HepG2 (cell line): Measurements from ENCODE around the gene CCDC148. TPM values are rescaled to one million over a fixed set of nuclear protein-coding genes. Genes with fewer than 3 reads are reported as not detected.

Experiments
- ATAC-seq: fragments of 200-7000 bp; cut with Tn5 transposase; 3 replicates; pipeline ENCODE4 v1.9.1; 2020; ENCODE audit warnings: mild to moderate bottlenecking, moderate library complexity
- BruUV-seq: library from RNA; stranded (reverse); fragments of 400-500 nt; replicated peaks from 2 replicates; lab custom pipeline; 2021; lab: Mats Ljungman, UMichigan
- CTCF ChIA-PET: fragments of 300-600 bp; formaldehyde crosslinking; extraction: SDS; loops from one replicate; lab custom pipeline; 2021; ENCODE audit warnings: low total read pairs, inconsistent platforms, low intra/inter-chr PET ratio; lab: Yijun Ruan, JAX
- POLR2A ChIA-PET: fragments of 350-600 bp; sonication (Branson Sonifier 250); formaldehyde crosslinking; loops from one replicate; lab custom pipeline; 2020; ENCODE audit warnings: antibody characterized with exemption, inconsistent platforms; lab: Yijun Ruan, JAX
- DNase-seq: peaks from one replicate; pipeline ENCODE4 v3.0.0-alpha.2; 2015; ENCODE audit warnings: low spot score
- FAIRE-seq: peaks from 3 replicates; lab custom pipeline; 2011; peaks lifted over from hg19 to GRCh38; lab: Jason Lieb, UNC
- H2AFZ ChIP-seq: one replicate; pipeline ENCODE4 v1.6.1; 2011; ENCODE audit warnings: low read length, inconsistent platforms
- H3K27ac ChIP-seq: fragments of 300-600 bp; 3 replicates; pipeline ENCODE4 v1.8.0; 2011; ENCODE audit warnings: mixed run types, mild to moderate bottlenecking, mixed read lengths, low read length, inconsistent platforms; ENCODE audit not compliant: insufficient read depth; ENCODE audit errors: extremely low read length
- H3K27me3 ChIP-seq, 2 experiments: fragments of 200-600 bp in 1 of 2; 2 replicates in 1 of 2; 3 replicates in 1 of 2; pipeline versions ENCODE4 v1.6.0 to v1.8.0; 2011; ENCODE audit warnings: low read length in 2 of 2, mild to moderate bottlenecking in 2 of 2, moderate library complexity in 2 of 2, inconsistent platforms in 1 of 2; ENCODE audit not compliant: insufficient read depth in 2 of 2, control insufficient read depth in 1 of 2
- H3K36me3 ChIP-seq, 2 experiments: fragments of 200-600 bp in 1 of 2; replicated peaks in 1 of 2; 2 replicates in 1 of 2; 3 replicates in 1 of 2; pipeline versions ENCODE4 v1.5.1 to v1.8.0; 2011; ENCODE audit warnings: low read length in 2 of 2, inconsistent platforms in 1 of 2; ENCODE audit not compliant: insufficient read depth in 2 of 2, control insufficient read depth in 1 of 2
- H3K4me1 ChIP-seq: 2 replicates; pipeline ENCODE4 v1.5.1; 2012; ENCODE audit warnings: low read length, inconsistent platforms; ENCODE audit not compliant: insufficient read depth
- H3K4me2 ChIP-seq: 2 replicates; pipeline ENCODE4 v1.6.0; 2011; ENCODE audit warnings: low read depth, low read length, inconsistent platforms
- H3K4me3 ChIP-seq, 3 experiments: fragments of 200-600 bp in 1 of 3; sonication (generic), shearing (Covaris generic) in 1 of 3; replicated peaks in 1 of 3; 2 replicates each; pipeline ENCODE4 v1.5.1; 2011 to 2016; ENCODE audit warnings: low read length in 3 of 3, inconsistent platforms in 2 of 3, low read depth in 2 of 3, mild to moderate bottlenecking in 2 of 3, control low read depth in 1 of 3, mixed read lengths in 1 of 3; ENCODE audit not compliant: insufficient read depth in 1 of 3
- H3K79me2 ChIP-seq: one replicate; pipeline ENCODE4 v1.6.1; 2011; ENCODE audit warnings: low read length, inconsistent platforms; ENCODE audit not compliant: insufficient read depth
- H3K9ac ChIP-seq: 2 replicates; pipeline ENCODE4 v1.6.0; 2011; ENCODE audit warnings: mild to moderate bottlenecking, low read depth, low read length, inconsistent platforms; ENCODE audit not compliant: insufficient read depth
- H3K9me3 ChIP-seq: 2 replicates; pipeline ENCODE4 v1.5.1; 2012; ENCODE audit warnings: mild to moderate bottlenecking, low read length
- H4K20me1 ChIP-seq: 2 replicates; pipeline ENCODE4 v1.6.0; 2011; ENCODE audit warnings: inconsistent platforms, mild to moderate bottlenecking, low read length, moderate library complexity; ENCODE audit not compliant: insufficient read depth
- CAMTA2 ChIP-seq: sonication (generic); formaldehyde crosslinking; IDR thresholded peaks from 2 replicates; pipeline ENCODE4 v1.4.0; 2020; ENCODE audit warnings: mild to moderate bottlenecking, missing genetic modification reagents, borderline replicate concordance
- CEBPB ChIP-seq: IDR thresholded peaks from 2 replicates; pipeline ENCODE4 v1.6.1; 2011; ENCODE audit warnings: low read depth, low read length, improper control_type of control experiment, borderline replicate concordance
- FOSL1 ChIP-seq: sonication (generic); formaldehyde crosslinking; IDR thresholded peaks from 2 replicates; pipeline ENCODE4 v1.9.0; 2021; ENCODE audit warnings: missing genetic modification reagents, borderline replicate concordance
- HNRNPL ChIP-seq: fragments of 200-400 bp; formaldehyde crosslinking; IDR thresholded peaks from 2 replicates; pipeline ENCODE4 v1.6.1; 2017; ENCODE audit warnings: mild to moderate bottlenecking, low read depth, low read length
- SP1 ChIP-seq, 2 experiments: fragments of 450-650 bp in 1 of 2; sonication (generic) in 1 of 2; formaldehyde crosslinking in 1 of 2; IDR thresholded peaks; 2 replicates each; pipeline versions ENCODE4 v1.4.0 to v1.6.1; 2016 to 2020; ENCODE audit warnings: missing genetic modification reagents in 1 of 2
- TOPORS ChIP-seq: sonication (generic); formaldehyde crosslinking; IDR thresholded peaks from 2 replicates; pipeline ENCODE4 v1.8.0; 2023; ENCODE audit warnings: mild to moderate bottlenecking, missing genetic modification reagents
- ZFP90 ChIP-seq: sonication (generic); formaldehyde crosslinking; IDR thresholded peaks from 2 replicates; pipeline ENCODE4 v1.8.0; 2022; ENCODE audit warnings: missing genetic modification reagents, mild to moderate bottlenecking, inconsistent platforms, borderline replicate concordance
- ZNF264 ChIP-seq: sonication (generic); formaldehyde crosslinking; IDR thresholded peaks from 2 replicates; pipeline ENCODE4 v1.4.0; 2020; ENCODE audit warnings: missing genetic modification reagents
- ZNF777 ChIP-seq: sonication (generic); formaldehyde crosslinking; IDR thresholded peaks from 2 replicates; pipeline ENCODE4 v1.4.0; 2020; ENCODE audit warnings: missing genetic modification reagents
- WGBS: methylation state at CpG from one replicate; pipeline ENCODE4 v1.1.6; 2017; ENCODE audit warnings: low lambda C conversion rate; 5-methylcytosine and 5-hydroxymethylcytosine counted together
- in situ Hi-C: cut with HindIII; loops from 2 replicates; pipeline ENCODE4 v1.10.0; 2017; ENCODE audit warnings: low pct_unique_long_range_greater_than_20kb; ENCODE audit not compliant: extremely low pct_ligation_motif_present
- intact Hi-C: fragments of 100-400 bp; cut with micrococcal nuclease; formaldehyde crosslinking; loops from one replicate; pipeline ENCODE4 v1.10.0; 2022; ENCODE audit not compliant: unreplicated experiment
- polyA plus RNA-seq, 8 experiments: library from polyadenylated mRNA; depleted of rRNA in 3 of 8; stranded (reverse) in 7 of 8; unstranded in 1 of 8; fragments of >200 nt; fragmentation: Illumina TruSeq in 4 of 8; extraction: Trizol in 4 of 8; gene quantifications; 2 replicates each; pipeline versions ENCODE4 v1.2.1 to v1.2.3, GENCODE V29; 2011 to 2016; ENCODE audit warnings: low read depth in 4 of 8, missing spikeins in 1 of 8, mixed read lengths in 1 of 8; ENCODE audit not compliant: insufficient read depth in 1 of 8
- total RNA-seq, 5 experiments: library from RNA; depleted of rRNA; stranded (reverse); fragments of >200 nt; fragmentation: Illumina TruSeq; extraction: Trizol; gene quantifications; 2 replicates each; pipeline ENCODE4 v1.2.3, GENCODE V29; 2016; ENCODE audit warnings: low read depth in 1 of 5
- TF ChIP-seq, protein P1 (sequence below): sonication (generic); formaldehyde crosslinking; IDR thresholded peaks from 2 replicates; pipeline ENCODE4 v1.9.0; 2021; ENCODE audit warnings: missing genetic modification reagents, borderline replicate concordance
- TF ChIP-seq, protein P2 (sequence below): IDR thresholded peaks from 2 replicates; pipeline ENCODE4 v1.6.1; 2016; ENCODE audit warnings: low read depth, missing genetic modification reagents, missing compliant biosample characterization

CCDC148 gene
- total and polyA plus RNA-seq, 2 of the 13 experiments (the other 11 are each of a cell fraction or from before 2014, with no cell fraction given) = 0.30 to 0.49 TPM

DNA sequence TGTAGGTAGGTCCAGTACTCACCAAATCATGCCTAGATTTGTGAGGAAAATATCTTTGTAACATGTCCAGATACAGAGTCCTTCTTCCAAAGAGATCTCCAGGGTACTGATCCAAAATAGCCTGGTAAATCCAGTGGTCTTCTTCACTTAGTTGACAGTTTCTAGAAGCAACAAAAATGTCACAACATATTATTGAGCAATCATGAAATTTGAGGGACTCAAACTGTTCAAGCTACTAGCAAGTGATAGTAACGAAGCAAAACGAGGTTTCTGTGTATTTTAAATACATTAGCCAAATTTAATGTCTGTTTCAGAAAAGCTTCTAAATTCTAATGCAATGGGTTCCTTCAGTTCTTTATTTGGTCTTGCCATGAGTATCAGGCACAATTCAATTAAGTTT, 142.8 kb downstream of the CCDC148 start:
- Histone ChIP-seq H3K36me3 (no peaks in the 10 kb centered on the region), H3K4me3 (no peak overlapping the region), H3K9me3 (no peaks in the 10 kb centered on the region), H2AFZ (no peak overlapping the region), H3K4me1 (peaks cover 9% of the 10 kb centered on the region; the same call in 1 of the 2 replicates), H4K20me1 (no peaks in the 10 kb centered on the region), H3K79me2 (no peaks in the 10 kb centered on the region), H3K4me2 (no peak overlapping the region), H3K27me3 (peaks cover 0 to 2% of the 10 kb centered on the region in 2 experiments; a peak in 1 of 5 replicates), H3K9ac (no peak overlapping the region), H3K27ac (no peak overlapping the region)
- in situ Hi-C loops = no loop called here
- intact Hi-C loops = no loop called here
- POLR2A ChIA-PET = no interaction called here
- no peak for DNase-seq
- 3% methylated on average over 2 of the region's 2 CpGs for WGBS
- TF ChIP-seq ZNF264 (CRISPR knock-in tag) (no peak), CEBPB (peak; percentile 79)
- FAIRE-seq = no peak
- CTCF ChIA-PET = no interaction called here
- no TSS peak for BruUV-seq
- ATAC-seq = no peak

DNA sequence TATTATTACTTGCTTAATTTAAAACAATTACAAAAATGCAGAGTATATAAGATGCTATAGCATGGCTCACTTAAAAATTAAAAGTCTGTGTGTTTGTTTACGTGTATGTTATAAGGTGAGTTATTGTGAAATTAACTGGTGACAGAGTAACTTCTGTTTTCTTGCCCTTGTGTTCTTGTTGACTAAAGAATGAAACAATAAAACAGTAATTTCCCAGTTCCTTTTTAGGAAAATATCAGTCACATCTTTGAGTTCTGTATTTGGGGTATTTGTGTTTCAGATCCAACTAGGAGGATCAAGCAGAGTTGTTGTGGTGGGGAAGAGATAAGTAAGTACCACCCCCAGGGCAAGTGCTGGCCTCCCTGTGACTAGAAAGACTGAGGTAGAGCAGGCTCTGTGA, 143.6 kb downstream of the CCDC148 start:
- in situ Hi-C loops (no loop called here), intact Hi-C loops (no loop called here)
- Histone ChIP-seq H3K4me1 (peaks cover 9% of the 10 kb centered on the region; the same call in 1 of the 2 replicates), H3K9ac (no peak overlapping the region), H2AFZ (no peak overlapping the region), H3K9me3 (no peaks in the 10 kb centered on the region), H3K4me2 (no peak overlapping the region), H4K20me1 (no peaks in the 10 kb centered on the region), H3K27me3 (peaks cover 0 to 2% of the 10 kb centered on the region in 2 experiments; a peak in 1 of 5 replicates), H3K36me3 (no peaks in the 10 kb centered on the region), H3K79me2 (no peaks in the 10 kb centered on the region), H3K4me3 (no peak overlapping the region), H3K27ac (no peak overlapping the region)
- DNase-seq (no peak), FAIRE-seq (no peak), ATAC-seq (no peak)
- BruUV-seq = no TSS peak
- WGBS = 19% methylated on average over 1 of the region's 1 CpG
- ChIA-PET POLR2A (no interaction called here), CTCF (no interaction called here)
- TF ChIP-seq ZFP90 (no peak), FOSL1 (CRISPR knock-in tag) (no peak), ZNF777 (CRISPR knock-in tag) (no peak), TOPORS (no peak), CAMTA2 (no peak), SP1 (IDR thresholded peaks at IDR 0.05) (no peak), SP1 (CRISPR knock-in tag; IDR thresholded peaks at IDR 0.05) (no peak), HNRNPL (no peak)
- TF ChIP-seq, protein P1, sequence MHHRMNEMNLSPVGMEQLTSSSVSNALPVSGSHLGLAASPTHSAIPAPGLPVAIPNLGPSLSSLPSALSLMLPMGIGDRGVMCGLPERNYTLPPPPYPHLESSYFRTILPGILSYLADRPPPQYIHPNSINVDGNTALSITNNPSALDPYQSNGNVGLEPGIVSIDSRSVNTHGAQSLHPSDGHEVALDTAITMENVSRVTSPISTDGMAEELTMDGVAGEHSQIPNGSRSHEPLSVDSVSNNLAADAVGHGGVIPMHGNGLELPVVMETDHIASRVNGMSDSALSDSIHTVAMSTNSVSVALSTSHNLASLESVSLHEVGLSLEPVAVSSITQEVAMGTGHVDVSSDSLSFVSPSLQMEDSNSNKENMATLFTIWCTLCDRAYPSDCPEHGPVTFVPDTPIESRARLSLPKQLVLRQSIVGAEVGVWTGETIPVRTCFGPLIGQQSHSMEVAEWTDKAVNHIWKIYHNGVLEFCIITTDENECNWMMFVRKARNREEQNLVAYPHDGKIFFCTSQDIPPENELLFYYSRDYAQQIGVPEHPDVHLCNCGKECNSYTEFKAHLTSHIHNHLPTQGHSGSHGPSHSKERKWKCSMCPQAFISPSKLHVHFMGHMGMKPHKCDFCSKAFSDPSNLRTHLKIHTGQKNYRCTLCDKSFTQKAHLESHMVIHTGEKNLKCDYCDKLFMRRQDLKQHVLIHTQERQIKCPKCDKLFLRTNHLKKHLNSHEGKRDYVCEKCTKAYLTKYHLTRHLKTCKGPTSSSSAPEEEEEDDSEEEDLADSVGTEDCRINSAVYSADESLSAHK = no peak
- TF ChIP-seq, protein P2, sequence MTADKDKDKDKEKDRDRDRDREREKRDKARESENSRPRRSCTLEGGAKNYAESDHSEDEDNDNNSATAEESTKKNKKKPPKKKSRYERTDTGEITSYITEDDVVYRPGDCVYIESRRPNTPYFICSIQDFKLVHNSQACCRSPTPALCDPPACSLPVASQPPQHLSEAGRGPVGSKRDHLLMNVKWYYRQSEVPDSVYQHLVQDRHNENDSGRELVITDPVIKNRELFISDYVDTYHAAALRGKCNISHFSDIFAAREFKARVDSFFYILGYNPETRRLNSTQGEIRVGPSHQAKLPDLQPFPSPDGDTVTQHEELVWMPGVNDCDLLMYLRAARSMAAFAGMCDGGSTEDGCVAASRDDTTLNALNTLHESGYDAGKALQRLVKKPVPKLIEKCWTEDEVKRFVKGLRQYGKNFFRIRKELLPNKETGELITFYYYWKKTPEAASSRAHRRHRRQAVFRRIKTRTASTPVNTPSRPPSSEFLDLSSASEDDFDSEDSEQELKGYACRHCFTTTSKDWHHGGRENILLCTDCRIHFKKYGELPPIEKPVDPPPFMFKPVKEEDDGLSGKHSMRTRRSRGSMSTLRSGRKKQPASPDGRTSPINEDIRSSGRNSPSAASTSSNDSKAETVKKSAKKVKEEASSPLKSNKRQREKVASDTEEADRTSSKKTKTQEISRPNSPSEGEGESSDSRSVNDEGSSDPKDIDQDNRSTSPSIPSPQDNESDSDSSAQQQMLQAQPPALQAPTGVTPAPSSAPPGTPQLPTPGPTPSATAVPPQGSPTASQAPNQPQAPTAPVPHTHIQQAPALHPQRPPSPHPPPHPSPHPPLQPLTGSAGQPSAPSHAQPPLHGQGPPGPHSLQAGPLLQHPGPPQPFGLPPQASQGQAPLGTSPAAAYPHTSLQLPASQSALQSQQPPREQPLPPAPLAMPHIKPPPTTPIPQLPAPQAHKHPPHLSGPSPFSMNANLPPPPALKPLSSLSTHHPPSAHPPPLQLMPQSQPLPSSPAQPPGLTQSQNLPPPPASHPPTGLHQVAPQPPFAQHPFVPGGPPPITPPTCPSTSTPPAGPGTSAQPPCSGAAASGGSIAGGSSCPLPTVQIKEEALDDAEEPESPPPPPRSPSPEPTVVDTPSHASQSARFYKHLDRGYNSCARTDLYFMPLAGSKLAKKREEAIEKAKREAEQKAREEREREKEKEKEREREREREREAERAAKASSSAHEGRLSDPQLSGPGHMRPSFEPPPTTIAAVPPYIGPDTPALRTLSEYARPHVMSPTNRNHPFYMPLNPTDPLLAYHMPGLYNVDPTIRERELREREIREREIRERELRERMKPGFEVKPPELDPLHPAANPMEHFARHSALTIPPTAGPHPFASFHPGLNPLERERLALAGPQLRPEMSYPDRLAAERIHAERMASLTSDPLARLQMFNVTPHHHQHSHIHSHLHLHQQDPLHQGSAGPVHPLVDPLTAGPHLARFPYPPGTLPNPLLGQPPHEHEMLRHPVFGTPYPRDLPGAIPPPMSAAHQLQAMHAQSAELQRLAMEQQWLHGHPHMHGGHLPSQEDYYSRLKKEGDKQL (CRISPR knock-in tag) = no peak
